Activated T-cell treated with anti-CD3 and anti-CD28 coated beads for 1 hour (primary cell): Measurements from ENCODE around the gene HHEX.
"Not testable (repeated sequence)": the region's sequence is repeated elsewhere in the genome, so short reads cannot be mapped to it uniquely, and the experiment has no call there.

ENCODE experiments used
- DNase-seq: peaks from one replicate; pipeline ENCODE4 v3.0.0-alpha.2; 2020; ENCODE audit warnings: low read depth

HHEX gene

DNA sequence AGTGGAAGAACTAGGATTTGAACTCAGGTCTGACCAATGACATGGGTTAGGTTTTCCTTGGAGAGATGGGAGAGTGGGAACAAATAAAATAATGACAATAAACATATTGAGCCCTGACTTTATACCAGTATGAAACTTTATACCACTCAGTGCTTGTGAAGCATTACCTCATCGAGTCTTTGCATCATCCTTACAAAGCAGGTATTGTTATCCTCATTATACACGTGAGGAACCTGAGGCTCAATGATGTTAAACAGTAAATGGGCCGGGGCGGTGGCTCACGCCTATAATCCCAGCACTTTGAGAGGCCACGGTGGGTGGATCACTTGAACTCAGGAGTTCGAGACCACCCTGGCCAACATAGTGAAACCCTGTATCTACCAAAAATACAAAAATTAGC lies 47.7 kb downstream of the HHEX start:
- no peak for DNase-seq

DNA sequence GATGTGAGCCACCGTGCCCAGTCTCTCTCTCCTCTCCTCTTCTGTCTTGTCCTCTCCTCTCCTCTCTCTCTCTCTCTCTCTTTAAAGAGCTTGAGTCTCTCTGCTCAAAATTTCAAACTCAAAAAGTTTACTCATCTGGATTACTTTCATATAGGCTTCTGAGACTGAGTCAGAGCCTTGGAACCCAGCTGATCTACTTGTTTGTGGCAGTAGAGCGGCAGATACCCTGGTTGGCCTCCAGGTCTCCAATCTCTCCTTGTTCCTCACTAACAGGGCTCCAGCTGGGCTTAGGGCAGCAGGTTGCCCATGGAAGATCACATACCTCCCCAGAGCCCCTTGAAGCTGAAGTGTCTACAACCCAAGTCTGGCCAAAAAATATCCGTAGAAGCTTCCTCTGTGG lies 51.0 kb downstream of the HHEX start:
- DNase-seq: no peak

GRCh38 chr10:92741741-92742140 lies 52.0 kb downstream of the HHEX start:
- DNase-seq: not testable (repeated sequence)

DNA sequence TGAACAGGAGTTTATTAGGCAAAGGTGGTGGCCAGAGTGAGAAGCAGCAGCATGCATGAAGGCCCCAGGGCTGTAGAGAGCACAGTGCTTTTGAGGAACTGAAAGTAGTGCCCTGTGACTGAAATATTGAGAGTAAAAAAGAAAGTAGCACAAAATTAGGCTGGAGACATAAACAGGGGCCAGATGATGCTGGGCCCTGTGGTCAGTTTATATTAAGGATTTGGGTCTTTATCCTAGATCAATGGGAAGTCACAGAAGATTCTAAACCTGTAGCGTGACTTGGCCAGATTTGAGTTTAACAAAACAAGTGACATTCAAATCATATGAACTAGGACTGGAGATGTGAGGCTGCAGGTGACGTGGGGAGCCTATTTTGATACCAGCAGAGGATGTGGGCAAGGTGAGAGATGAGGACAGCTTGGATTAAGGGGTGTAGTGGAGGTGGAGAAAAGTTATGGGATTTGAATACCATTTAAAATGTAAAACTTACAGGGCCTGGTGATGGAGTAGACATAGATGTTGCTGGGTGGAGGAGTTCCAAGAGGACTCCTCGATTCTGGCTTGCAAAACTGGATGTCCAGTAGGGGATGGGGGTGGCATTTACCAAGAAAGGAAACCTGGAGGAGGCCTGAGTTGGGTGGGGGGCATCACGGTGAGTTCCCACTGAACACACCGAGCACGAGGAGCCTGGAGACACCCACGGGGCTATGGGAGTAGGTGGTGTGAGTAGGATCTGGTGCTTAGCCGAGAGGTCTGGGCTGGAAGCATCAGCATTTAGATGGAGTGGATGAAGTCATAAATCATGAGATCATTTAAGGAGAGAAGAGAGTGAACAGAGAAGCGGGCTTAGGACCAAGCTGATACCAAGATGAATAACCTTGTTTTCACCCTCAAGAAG lies 52.8 kb downstream of the HHEX start:
- no peak for DNase-seq
